ENCODE data around the gene TMEM178B. TPM values are rescaled to one million over a fixed set of nuclear protein-coding genes. Genes with fewer than 3 reads are reported as not detected.

TMEM178B gene
- total and polyA plus RNA-seq, 10 of the 15 experiments (the other 5 are each of a cell fraction or from before 2014, with no cell fraction given): 0.01 to 1.1 (median 0.04) TPM; not detected in 2

- TF ChIP-seq E4F1 (IDR thresholded peaks at IDR 0.05; ENCODE audit: borderline replicate concordance, partially characterized antibody) (no peak), IRF3 (IDR thresholded peaks at IDR 0.05) (no peak), KAT2A (conservative IDR thresholded peaks at IDR 0.05; ENCODE audit: control insufficient read depth, low read depth, low read length) (no peak), CREB1 (IDR thresholded peaks at IDR 0.05; ENCODE audit: low read depth) (no peak), ZBTB33 (IDR thresholded peaks at IDR 0.05) (no peak), ZNF384 (IDR thresholded peaks at IDR 0.05; ENCODE audit: borderline replicate concordance, low read depth, low read length) (no peak), MLLT1 (IDR thresholded peaks at IDR 0.05) (no peak), MYC (IDR thresholded peaks at IDR 0.05; ENCODE audit: insufficient read depth, insufficient read length, insufficient replicate concordance, low read length, severe bottlenecking) (no peak), SMC3 (IDR thresholded peaks at IDR 0.05; ENCODE audit: borderline replicate concordance, low read length) (no peak), ATF2 (IDR thresholded peaks at IDR 0.05; ENCODE audit: low read length) (no peak), ESRRA (IDR thresholded peaks at IDR 0.05; ENCODE audit: low read length) (no peak), CREM (IDR thresholded peaks at IDR 0.05; ENCODE audit: low read depth) (no peak), SMAD1 (IDR thresholded peaks at IDR 0.05; ENCODE audit: low read depth, partially characterized antibody) (no peak), RAD51 (IDR thresholded peaks at IDR 0.05) (no peak), RUNX3 (IDR thresholded peaks at IDR 0.05; ENCODE audit: low read length) (no peak), BCL11A (IDR thresholded peaks at IDR 0.05; ENCODE audit: low read depth, low read length) (no peak)
Measured at GRCh38 chr7:141527076-141527475, 453.2 kb downstream of the TMEM178B start (continued).

Measured in GM12878 (cell line).